Stimulated activated CD4-positive, alpha-beta T cell treated with anti-CD3 and anti-CD28 coated beads, TNF-alpha, amount 100 ng/mL, for 4 hours (primary cell): ENCODE data around the gene PMS1.
"Not testable (repeated sequence)": the region's sequence is repeated elsewhere in the genome, so short reads cannot be mapped to it uniquely, and the experiment has no call there.

Experiments
- DNase-seq, 3 experiments: peaks; one replicate each; pipeline ENCODE4 v3.0.0-alpha.2; 2020; ENCODE audit warnings: low read depth in 3 of 3

Gene PMS1

DNA sequence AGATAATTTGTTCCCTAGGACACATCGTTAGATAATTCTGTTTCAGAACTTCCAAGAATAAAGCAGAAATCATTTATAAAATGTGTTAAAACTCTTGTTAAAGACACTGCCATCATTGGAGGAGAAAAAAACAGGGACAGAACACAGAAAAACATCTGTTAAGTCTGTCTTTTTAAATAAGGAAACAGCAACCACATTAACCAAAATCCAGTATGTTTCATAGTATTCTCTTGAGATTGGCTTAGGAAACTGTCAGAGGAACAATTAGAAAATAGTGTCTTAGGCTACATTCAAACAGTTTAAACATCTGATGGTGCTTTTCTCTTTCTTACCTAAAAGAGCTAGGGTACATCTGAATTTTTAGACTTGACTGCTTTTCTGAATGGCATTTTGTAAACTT, 81.6 kb downstream of the PMS1 start:
- no peak for DNase-seq

DNA sequence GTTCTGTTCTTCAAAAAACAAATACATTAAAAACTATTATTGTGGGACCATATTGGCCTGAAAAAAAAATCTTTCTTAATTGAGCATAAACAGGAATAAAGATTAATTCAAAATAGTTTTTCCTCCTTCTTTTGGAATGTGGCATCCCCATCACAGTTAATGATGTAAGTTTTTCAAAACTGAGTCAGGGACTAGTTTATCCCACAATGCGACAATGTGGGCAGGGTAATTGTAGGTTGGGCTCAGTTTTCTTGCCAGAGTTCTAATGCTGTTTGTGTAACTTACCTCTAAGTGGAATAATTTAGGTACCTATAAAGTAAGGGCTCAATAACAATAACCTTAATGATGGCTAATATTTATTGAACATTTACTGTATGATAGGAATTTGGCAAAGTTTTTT, 82.0 kb downstream of the PMS1 start:
- no peak for DNase-seq

DNA sequence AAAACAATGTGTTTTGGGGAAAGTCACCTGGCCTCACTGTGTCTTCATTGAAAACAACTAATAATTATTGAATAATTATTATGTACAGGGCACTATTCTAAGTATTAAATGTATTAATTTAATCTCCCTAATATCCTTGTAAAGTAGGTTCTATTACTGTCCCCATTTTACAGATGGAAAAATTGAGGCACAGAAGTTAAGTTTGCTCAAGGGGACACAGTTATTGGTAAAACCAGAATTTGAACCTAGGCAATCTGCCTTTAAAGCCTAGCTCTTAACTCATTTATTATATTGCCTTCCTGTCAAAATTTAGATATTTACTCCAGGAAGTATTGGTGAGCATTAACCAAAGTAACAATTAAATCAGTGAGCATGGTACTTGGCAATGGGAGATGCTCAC, 84.6 kb downstream of the PMS1 start:
- no peak for DNase-seq

DNA sequence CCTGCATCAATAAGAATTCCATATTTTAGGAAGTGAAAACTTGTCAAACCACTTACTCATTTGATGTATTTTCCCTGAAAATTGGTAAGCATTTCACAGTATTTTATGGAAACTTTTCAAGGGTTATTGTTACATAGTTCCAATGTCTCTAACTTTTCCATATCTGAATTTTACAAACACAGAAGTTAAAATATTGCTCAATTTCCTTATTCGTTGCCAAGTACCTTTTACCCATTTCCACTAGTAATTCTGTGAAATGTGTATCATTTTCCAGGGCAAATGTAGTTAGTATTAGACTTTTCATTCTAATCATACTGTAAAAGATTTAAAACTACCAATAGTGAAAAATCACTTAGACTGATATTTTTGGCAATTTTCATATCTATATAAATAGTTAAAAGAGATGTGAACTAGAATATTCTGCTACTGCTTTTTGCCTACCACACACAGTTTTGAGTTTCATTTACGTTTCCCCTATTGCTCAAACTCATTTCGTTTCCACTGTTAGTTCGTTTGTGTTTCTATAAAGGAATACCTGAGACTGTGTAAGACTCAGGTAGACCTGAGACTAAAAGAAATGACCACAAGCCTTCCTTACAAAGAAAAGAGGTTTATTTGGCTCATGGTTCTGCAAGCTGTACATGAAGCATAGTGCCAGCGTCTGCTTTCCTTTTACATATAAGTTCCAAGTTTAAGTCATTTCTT, 86.3 kb downstream of the PMS1 start:
- no peak for DNase-seq

DNA sequence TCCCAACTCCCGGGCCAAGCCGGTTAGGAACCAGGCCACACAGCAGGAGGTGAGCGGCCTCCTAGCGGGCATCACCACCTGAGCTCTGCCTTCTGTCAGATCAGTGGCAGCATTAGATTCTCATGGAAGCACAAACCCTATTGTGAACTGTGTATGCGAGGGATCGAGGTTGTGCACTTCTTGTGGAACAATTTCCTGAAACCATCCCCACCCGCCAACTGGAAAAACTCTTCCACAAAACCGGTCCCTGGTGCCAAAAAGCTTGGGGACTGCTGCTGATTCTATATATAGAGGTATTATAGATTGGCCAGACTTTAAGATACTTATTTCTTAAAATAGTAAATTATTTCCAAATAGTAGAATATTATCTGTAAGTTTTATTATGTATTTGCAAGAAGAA, 89.4 kb downstream of the PMS1 start:
- no peak for DNase-seq

DNA sequence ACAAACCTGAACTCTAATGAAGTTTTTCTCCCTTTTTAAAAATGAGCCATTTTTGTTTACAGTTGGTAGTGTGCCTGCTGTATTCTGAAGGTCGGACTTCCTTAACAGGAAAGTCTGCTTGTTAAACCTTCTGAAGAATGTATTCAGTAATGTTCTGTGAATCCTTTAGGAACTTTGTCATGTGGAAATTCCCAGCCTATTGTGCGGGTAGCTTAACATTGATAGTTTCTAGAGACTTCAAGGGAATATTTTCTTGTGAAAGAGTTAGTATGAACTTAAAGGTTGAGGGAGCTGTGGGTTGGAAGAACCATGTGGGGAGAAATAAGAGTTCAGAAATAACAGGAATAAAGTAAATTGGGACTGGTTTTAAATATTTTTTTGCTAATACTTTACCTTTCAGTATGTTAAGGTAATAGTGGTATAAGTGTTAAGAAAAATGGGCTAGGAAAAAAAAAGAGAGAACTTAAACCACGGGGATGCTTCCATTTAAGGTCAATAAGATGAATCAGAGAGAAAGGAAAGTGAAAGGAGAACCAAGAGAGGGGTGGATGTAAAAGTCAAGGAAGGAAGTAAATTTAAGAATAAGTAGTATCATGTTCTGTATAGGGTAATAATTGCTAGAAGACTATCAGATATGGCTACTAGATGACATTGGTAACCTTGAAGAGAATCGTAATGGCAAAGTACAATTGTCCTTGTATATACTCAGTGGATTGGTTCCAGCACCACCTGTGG, 90.5 kb downstream of the PMS1 start:
- no peak for DNase-seq

DNA sequence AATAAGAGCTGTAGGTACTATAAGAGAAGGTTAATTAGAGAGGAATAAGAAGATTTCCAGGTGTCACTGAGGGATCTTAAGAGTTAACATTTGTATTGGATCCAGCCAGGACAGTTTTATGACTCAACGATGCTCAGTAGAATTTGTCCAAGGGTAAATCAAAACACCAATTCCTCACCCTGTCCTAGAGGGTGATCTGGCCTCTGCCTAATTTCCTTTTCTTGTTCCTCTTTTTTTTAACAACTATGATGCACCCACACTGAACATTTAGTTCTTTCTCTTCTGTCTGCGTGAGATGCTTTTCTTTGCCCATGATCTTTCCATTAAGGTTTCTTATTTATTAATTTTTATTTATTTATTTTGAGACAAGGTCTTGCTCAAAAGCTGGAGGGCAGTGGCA, 92.0 kb downstream of the PMS1 start:
- DNase-seq: no peak

DNA sequence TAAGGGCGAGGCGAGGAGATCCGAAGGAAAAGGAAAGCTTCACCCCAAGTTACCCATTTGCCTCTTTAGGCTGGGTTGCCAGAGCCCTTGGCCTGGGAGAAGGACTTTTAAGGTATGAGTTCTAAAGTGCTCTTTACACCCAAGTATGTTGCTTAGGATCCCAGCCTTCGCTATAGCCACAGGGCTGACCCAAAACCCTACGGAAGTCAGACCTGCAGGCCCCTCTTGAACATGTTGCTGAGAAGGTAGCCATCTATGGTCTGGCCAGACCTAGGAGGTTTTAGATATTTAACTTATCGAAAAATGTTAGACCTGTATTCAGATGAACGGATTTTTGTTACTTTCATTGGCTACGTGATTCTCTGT, 95.4 kb downstream of the PMS1 start:
- DNase-seq: no peak

DNA sequence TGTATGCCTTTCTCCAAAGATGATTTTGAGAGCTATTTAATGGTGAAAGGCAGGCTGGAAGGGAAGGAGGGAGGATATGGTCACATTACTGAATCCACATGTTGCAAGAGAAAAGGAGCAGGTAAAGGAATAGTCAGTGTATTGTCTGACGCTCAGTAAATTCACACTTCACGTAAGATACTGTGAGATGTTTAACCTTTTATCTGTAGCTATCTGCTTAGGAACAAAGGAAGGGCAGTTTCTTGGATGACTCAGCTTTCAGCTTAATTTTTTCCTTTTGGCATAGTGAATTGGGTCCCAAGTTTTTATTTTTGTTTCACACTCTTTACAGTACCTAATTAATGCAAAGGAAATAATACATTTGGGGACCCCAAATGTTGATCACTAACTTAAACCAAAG, 96.2 kb downstream of the PMS1 start:
- no peak for DNase-seq

DNA sequence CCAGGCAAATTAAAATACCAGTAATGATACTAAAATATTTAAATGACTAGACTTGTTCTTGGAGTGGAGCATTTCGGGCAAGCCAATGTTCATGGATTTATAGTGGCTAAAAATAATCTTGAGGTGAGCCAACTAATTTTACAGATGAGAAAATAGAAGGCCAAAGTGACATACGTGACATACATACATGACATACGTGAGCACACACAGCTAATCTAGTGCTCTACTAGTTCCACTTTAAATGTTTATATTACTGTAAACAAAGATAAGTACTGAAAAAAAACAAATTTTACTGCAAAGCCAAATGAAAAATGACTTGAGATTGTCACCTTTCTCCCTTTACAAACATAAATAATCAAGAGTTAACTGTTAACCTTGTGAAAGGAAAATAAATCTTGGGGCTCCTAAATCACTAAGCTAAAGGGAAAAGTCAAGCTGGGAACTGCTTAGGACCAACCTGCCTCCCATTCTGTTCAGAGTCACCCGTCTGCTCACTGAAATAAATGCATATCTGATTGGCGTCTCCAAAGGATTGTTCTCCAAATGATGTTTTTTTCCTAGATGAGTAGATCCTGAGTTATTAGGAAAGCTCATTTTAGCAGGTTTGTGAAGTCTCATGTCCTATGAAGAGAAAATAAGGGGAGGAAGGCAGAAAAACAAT, 96.7 kb downstream of the PMS1 start:
- DNase-seq: no peak

DNA sequence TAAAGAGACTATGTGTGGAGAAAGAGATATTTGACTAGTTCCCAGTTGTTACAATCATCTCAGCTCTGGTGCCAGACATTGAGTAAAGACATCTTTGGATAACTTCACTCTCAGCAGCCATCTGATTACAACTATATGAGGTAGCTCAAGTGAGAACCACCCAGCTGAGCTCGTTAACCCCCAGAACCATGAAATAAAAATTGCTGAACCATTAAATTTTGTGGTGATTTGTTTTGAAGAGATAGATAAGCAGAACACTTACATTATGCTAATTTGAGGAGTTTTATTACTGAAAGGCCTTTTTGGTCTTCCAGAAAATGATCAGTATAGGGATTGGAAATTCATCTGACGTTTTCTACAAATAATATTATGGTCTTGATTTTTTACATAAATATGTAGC, 101.1 kb downstream of the PMS1 start:
- no peak for DNase-seq

DNA sequence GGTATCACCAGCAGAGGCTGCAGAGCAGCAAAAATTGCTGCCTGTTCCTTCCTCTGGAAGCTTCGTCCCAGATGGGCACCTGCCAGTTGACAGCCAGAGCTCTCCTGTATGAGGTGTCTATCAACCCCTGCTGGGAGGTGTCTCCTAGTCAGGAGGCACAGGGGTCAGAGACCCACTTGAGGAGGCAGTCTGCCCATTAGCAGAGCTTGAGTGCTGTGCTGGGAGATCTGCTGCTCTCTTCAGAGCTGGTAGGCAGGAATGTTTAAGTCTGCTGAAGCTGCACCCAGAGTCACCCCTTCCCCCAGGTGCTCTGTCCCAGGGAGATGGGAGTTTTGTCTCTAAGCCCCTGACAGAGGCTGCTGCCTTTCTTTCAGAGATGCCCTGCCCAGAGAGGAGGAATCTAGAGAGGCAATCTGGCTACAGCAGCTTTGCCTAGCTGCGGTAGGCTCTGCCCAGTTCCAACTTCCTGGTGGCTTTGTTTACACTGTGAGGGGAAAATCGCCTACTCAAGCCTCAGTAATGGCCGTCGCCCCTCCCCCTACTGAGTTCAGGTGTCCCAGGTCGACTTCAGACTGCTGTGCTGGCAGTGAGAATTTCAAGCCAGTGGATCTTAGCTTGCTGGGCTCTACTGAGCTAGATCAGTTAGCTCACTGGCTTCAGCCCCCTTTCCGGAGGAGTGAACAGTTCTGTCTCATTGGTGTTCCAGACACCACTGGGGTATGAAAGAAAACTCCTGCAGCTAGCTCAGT, 108.5 kb downstream of the PMS1 start:
- not testable (repeated sequence) for DNase-seq

DNA sequence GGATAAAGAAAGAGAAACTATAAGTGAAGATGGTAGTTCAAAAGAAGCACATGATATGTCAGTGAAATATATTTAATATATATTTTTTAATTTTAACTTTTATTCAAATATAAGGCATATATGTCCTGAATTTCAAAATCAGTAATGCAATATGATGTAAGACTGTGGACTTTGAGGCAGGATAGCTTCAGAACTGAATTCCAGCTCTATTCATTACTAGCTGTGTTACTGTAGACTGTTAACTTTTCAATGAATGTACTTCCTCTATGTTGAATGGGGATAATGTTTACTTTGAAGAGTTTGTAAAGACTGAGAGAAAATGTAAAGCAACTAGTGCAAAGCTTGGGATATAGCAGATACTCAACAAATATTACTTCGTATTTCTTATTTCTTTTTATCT, 112.6 kb downstream of the PMS1 start:
- DNase-seq: no peak

DNA sequence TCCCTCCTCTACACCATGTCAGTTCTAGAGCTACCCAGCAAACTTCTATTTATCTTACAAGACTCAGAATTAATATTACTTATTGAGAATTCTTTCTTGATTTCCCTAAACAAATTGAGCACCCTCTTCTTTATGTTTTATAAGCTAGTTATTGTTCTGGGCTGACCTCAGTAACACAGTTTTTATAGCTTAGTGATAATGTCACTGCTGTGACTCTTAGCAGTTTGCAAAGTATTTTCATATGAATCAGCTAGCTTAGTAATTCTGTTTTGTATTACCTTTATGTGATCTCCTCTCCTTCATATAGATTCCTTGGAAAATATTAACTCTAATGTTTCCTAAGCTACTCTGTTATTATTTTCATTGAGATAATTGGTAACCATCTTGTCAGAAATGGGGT, 114.9 kb downstream of the PMS1 start:
- DNase-seq: no peak

DNA sequence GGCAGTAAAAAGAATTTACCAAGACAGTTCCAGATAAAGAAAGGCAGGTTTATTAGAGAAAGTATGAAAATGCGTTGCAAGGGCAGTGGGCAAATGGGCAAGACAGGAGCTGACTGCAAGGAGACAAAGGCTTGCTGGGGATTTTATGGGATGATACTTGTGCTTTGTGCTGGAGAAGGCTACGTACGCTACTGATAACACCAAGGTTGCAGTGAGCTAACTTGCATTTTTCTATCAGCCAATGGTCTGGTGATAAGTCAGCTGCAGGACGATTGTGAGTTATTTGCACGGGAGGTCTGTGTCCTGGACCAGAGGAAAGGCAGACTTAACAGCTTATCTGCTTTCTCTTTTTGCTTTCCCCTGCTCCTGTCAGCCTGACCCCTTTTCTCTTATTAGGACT, 116.5 kb downstream of the PMS1 start:
- DNase-seq: no peak

DNA sequence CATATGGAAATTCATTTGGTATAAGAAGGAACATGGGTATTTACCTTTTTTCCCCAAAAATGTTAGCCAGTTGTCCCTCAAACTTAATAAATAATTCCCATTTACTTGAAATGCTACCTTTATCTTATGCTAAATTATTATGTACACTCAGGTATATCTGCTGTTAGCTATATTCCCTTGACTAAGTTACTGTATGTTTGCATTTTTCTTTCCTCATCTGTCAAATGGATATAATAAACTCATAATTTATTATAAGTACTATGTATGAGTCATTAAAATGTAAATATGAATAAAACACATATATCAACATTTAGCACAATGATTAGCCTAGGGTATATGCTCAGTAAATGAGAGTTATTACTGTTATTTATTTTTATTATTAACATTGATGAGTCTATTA, 117.4 kb downstream of the PMS1 start:
- no peak for DNase-seq

DNA sequence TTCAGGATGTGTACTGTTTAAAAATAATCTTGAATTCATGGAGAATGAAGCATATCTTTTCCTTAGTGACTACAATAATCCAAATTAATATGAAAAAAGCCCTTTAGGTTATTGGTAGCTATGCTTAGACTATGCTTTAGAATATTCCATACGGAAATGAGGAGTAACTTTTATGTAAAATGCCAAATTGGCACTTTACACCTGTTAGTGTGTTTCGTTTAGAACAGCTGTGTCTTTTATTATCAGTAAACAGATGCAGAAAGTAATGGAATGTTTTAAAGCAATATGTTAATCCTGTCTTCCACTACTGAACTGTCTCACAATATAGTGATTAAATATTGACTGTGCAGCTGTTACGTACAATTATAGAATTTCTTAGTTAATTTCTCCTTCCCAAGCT, 129.6 kb downstream of the PMS1 start:
- DNase-seq: no peak

DNA sequence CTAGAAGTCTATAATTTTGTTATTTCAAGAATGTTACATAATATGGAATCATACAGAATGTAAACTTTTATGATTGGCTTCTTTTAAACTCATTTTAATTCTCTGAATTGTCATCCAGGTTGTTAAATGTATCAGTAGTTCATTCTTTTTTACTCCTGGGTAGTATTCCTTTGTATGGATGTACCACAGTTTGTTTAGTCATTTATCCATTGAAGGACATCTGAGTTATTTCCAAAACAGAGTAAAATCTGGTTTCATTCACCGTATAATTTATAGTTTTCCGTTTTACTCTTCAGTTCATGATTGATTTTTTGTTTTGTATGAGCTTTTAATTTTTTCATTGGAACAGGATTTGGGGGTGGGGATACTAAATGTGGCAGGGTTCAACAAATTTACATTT, 132.4 kb downstream of the PMS1 start:
- no peak for DNase-seq
